ENCODE results near the gene SLC7A6.

DNA sequence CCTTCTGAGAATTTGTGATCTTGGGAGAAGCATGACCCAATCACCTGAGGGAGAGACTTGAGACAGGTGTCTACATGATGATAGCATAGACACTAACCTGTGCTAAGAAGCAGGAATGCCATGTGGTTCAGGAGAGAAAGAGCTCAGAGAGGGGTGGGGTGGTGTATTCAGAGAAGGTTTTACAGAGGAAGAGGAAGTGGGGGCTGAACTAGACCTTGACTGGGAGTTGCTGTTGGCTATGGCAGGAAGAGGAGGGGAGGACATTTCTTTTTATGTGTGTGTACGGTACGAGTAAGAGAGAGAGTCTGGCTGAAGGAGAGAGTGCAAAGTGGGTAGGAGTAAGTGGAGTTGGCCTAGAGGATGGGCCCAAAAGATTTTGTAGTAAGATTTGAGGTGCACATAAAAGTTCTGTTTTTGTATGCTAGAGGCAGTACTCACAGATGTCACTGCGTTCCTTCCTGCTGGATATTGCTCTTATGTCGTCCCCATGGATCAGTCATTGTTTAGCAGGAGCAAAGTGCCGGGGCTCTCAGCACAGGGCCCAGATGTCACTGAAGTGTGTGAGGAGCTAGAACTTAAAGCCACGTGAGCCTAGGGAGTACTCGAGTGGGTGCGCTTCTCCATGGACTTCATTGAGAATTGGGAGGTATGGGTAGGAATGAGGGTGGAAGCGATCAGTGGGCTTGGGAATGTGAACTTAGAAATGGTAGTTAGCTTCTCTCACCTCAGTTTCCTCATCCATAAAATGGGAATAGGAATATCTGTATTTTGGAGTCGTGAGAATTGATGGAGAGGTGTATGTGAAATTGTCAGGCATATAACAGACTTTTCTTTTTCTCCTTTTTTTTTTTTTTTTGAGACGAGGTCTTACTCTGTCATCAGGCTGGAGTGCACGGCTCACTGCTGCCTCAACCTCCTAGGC is 22.1 kb downstream of the SLC7A6 start:
- no peak for TF ChIP-seq POU6F1 (CRISPR knock-in tag; IDR thresholded peaks at IDR 0.05; ENCODE audit: borderline replicate concordance, low read depth)
- no peak for TF ChIP-seq ESRRG (CRISPR knock-in tag; IDR thresholded peaks at IDR 0.05)
- no peak for TF ChIP-seq PPARA (CRISPR knock-in tag; IDR thresholded peaks at IDR 0.05; ENCODE audit: borderline replicate concordance)
- TF ChIP-seq SNAI2 (CRISPR knock-in tag; IDR thresholded peaks at IDR 0.05): no peak
- TF ChIP-seq, protein P1, sequence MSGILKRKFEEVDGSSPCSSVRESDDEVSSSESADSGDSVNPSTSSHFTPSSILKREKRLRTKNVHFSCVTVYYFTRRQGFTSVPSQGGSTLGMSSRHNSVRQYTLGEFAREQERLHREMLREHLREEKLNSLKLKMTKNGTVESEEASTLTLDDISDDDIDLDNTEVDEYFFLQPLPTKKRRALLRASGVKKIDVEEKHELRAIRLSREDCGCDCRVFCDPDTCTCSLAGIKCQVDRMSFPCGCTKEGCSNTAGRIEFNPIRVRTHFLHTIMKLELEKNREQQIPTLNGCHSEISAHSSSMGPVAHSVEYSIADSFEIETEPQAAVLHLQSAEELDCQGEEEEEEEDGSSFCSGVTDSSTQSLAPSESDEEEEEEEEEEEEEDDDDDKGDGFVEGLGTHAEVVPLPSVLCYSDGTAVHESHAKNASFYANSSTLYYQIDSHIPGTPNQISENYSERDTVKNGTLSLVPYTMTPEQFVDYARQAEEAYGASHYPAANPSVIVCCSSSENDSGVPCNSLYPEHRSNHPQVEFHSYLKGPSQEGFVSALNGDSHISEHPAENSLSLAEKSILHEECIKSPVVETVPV (CRISPR knock-in tag; IDR thresholded peaks at IDR 0.05): no peak
- no peak for TF ChIP-seq PATZ1 (CRISPR knock-in tag; IDR thresholded peaks at IDR 0.05; ENCODE audit: borderline replicate concordance)
- TF ChIP-seq ZNF565 (CRISPR knock-in tag; conservative IDR thresholded peaks at IDR 0.05; ENCODE audit: low read depth): no peak
- TF ChIP-seq ZFP3 (CRISPR knock-in tag; IDR thresholded peaks at IDR 0.05): no peak

Data from SK-N-SH treated with all-trans-retinoic acid at 6 μM for 48 hours (cell line).